DMS153 treated with DMSO at 0.1 percent for 48 hours (cell line): ENCODE data around the gene NUAK1.

Experiments
- DNase-seq: peaks from one replicate; lab custom pipeline; 2025; ENCODE audit not compliant: unreplicated experiment; lab: John Stamatoyannopoulos, UW

Gene NUAK1

GRCh38 chr12:106066051-106066705 lies 72.6 kb downstream of the NUAK1 start:
- no peak for DNase-seq

- DNase-seq: no peak
Measured at GRCh38 chr12:106065506-106065905, 73.2 kb downstream of the NUAK1 start.

GRCh38 chr12:106064721-106065021 lies 74.1 kb downstream of the NUAK1 start:
- DNase-seq: no peak

- DNase-seq: no peak
Measured at GRCh38 chr12:106063826-106064720, 74.7 kb downstream of the NUAK1 start.

GRCh38 chr12:106062693-106063092 lies 76.1 kb downstream of the NUAK1 start:
- DNase-seq: no peak

GRCh38 chr12:106058256-106059182 lies 80.2 kb downstream of the NUAK1 start:
- DNase-seq: no peak

- no peak for DNase-seq
Measured at GRCh38 chr12:106054049-106054448, 84.7 kb downstream of the NUAK1 start.

- peak; percentile 63 for DNase-seq
Measured at GRCh38 chr12:106051853-106052531, 86.8 kb downstream of the NUAK1 start.

- DNase-seq: no peak
Measured at GRCh38 chr12:106049546-106049945, 89.2 kb downstream of the NUAK1 start.

- DNase-seq: no peak
Measured at GRCh38 chr12:106049105-106049504, 89.6 kb downstream of the NUAK1 start.

- no peak for DNase-seq
Measured at GRCh38 chr12:106048676-106049075, 90.1 kb downstream of the NUAK1 start.

- no peak for DNase-seq
Measured at GRCh38 chr12:106048016-106048415, 90.7 kb downstream of the NUAK1 start.

- DNase-seq: no peak
Measured at GRCh38 chr12:106046947-106047346, 91.8 kb downstream of the NUAK1 start.

- no peak for DNase-seq
Measured at GRCh38 chr12:106046301-106046846, 92.4 kb downstream of the NUAK1 start.

GRCh38 chr12:106045251-106045674 lies 93.5 kb downstream of the NUAK1 start:
- no peak for DNase-seq

- no peak for DNase-seq
Measured at GRCh38 chr12:106044773-106045172, 94.0 kb downstream of the NUAK1 start.

GRCh38 chr12:106042037-106042436 lies 96.7 kb downstream of the NUAK1 start:
- DNase-seq: no peak

GRCh38 chr12:106040521-106040920 lies 98.2 kb downstream of the NUAK1 start:
- DNase-seq: no peak

GRCh38 chr12:106039646-106040404 lies 98.9 kb downstream of the NUAK1 start:
- no peak for DNase-seq

GRCh38 chr12:106039242-106039641 lies 99.5 kb downstream of the NUAK1 start:
- no peak for DNase-seq
